ENCODE measurements around the gene COQ8B.

Gene COQ8B

DNA sequence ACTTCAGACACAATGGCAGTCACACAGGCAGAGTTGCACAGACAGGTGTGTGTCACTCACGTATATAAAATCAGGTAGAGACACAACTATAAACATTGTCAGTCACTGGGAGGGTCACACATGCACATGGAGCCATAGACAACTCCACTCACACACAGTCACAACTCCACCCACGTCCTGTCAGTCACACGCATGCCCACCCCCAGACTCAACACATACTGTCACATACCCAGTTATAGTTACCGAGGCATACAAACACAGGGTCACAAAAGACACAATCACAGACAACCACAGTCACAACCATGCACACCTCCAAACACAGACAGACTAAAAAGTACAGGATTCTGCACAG lies 27.7 kb downstream of the COQ8B start:
- POLR2A ChIA-PET = no interaction called here
- CTCF ChIA-PET = interaction anchor here (1.2 kb wide), 1 partner anchor 26 kb away, joined by 4 read pairs; no protein-coding TSS in a partner anchor
- no peak for DNase-seq (ENCODE audit: extremely low spot score)
- TF ChIP-seq, protein P1, sequence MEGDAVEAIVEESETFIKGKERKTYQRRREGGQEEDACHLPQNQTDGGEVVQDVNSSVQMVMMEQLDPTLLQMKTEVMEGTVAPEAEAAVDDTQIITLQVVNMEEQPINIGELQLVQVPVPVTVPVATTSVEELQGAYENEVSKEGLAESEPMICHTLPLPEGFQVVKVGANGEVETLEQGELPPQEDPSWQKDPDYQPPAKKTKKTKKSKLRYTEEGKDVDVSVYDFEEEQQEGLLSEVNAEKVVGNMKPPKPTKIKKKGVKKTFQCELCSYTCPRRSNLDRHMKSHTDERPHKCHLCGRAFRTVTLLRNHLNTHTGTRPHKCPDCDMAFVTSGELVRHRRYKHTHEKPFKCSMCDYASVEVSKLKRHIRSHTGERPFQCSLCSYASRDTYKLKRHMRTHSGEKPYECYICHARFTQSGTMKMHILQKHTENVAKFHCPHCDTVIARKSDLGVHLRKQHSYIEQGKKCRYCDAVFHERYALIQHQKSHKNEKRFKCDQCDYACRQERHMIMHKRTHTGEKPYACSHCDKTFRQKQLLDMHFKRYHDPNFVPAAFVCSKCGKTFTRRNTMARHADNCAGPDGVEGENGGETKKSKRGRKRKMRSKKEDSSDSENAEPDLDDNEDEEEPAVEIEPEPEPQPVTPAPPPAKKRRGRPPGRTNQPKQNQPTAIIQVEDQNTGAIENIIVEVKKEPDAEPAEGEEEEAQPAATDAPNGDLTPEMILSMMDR (IDR thresholded peaks at IDR 0.05; ENCODE audit: control extremely low read depth, extremely low read depth, low read depth, missing control alignments) = no peak

DNA sequence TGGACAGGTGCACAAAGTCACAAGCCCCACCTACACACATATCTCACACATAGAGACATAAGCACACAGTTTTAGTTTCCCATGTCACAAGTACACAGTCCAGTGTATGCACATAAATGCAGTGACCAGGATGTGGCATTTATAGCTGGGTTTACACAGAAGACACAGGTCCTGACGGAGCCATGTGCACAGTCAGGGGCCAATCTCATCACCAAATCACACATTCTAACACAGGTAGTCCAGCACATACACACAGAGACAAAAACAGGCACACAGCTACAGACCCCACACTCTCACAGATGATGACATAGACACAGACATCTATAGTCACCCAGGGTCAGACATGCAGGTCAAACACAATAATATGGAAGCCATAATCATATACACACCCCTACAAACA lies 28.4 kb downstream of the COQ8B start:
- POLR2A ChIA-PET = no interaction called here
- CTCF ChIA-PET = interaction anchor here (1.2 to 2.1 kb wide), 2 partner anchors 25 to 54 kb away, joined by 4 to 5 read pairs; no protein-coding TSS in a partner anchor
- no peak for DNase-seq (ENCODE audit: extremely low spot score)
- TF ChIP-seq, protein P1 (IDR thresholded peaks at IDR 0.05; ENCODE audit: control extremely low read depth, extremely low read depth, low read depth, missing control alignments) = no peak

GRCh38 chr19:40687525-40688016 lies 29.1 kb downstream of the COQ8B start:
- TF ChIP-seq, protein P1 (IDR thresholded peaks at IDR 0.05; ENCODE audit: control extremely low read depth, extremely low read depth, low read depth, missing control alignments) = no peak
- CTCF ChIA-PET = interaction anchor here (0.9 to 2.1 kb wide), 3 partner anchors 15 to 132 kb away, joined by 3 to 5 read pairs (median 3); no protein-coding TSS in a partner anchor
- POLR2A ChIA-PET = no interaction called here

GRCh38 chr19:40686882-40687524 lies 29.7 kb downstream of the COQ8B start:
- TF ChIP-seq, protein P1 (IDR thresholded peaks at IDR 0.05; ENCODE audit: control extremely low read depth, extremely low read depth, low read depth, missing control alignments) = no peak
- DNase-seq (ENCODE audit: extremely low spot score) = no peak
- ChIA-PET POLR2A (no interaction called here), CTCF (interaction anchor here (0.9 to 2.1 kb wide), 3 partner anchors 15 to 132 kb away, joined by 3 to 5 read pairs (median 3); no protein-coding TSS in a partner anchor)

More at GRCh38 chr19:40687525-40688016, 29.1 kb downstream of the COQ8B start:
- DNase-seq (ENCODE audit: extremely low spot score) = peak; percentile 69

DNA sequence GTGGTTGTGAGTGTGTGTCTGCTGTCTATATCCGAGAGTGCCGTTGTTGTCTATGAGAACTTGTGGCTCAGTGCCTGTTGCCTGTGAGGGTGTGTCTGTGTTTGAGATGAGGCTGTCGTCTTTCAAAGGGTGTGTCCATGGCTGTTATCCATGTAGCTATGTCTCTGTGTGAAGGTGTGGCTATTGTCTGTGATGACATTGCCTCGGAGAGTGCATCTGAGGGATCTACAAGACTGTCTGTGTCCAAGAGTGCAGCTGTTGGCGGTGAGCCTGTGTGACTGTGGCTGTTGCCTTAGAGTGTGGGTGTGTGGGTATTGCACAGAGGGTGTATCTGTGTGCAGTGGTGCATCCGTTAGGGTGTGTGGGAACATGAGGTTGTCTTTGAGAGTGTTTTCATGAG lies 31.1 kb downstream of the COQ8B start:
- POLR2A ChIA-PET = interaction anchor here (0.7 kb wide), 1 partner anchor 876 kb away, joined by 3 read pairs; no protein-coding TSS in a partner anchor
- CTCF ChIA-PET = interaction anchor here (0.7 kb wide), 1 partner anchor 123 kb away, joined by 3 read pairs; no protein-coding TSS in a partner anchor
- TF ChIP-seq, protein P1 (IDR thresholded peaks at IDR 0.05; ENCODE audit: control extremely low read depth, extremely low read depth, low read depth, missing control alignments) = no peak
- DNase-seq (ENCODE audit: extremely low spot score) = no peak

DNA sequence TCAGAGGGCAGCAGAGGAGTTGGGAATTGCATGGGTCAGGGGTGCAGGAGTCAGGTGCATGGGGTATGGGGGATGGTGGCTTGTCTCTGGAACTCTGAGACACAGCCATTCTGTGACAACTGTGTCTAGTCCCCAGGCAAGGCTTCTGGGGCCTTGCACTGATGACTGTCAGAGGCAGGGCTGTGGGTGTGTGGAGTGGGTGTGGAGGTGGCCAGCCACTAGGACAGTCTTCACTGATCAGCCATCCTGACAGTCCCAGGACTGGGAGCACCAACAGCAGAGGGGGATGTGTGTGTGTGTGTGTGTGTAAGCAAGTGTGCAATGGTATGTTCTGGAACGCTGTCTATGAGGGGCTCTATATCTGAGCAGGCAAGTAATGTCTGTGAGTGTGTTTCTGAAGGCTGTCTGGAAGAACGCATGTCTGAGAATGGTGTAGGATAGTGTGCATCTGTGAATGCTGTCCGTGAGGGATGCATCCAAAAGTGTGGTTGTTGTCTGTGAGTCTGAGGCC lies 31.6 kb downstream of the COQ8B start:
- POLR2A ChIA-PET = no interaction called here
- CTCF ChIA-PET = no interaction called here
- DNase-seq (ENCODE audit: extremely low spot score) = no peak
- TF ChIP-seq, protein P1 (IDR thresholded peaks at IDR 0.05; ENCODE audit: control extremely low read depth, extremely low read depth, low read depth, missing control alignments) = no peak
